ENCODE data around the gene EFNA4.
A peak's percentile ranks its signal among the peaks of the same experiment; 100 is the strongest.

The EFNA4 gene

GRCh38 chr1:155076371-155076770 is 12.8 kb downstream of the EFNA4 start:
- no CpG with 5 or more reads among the region's 1 CpG for WGBS, 2 donors (ENCODE audit: extremely low coverage in 2 of 2, insufficient read length in 2 of 2, insufficient replicate concordance in 1 of 2)
- Histone ChIP-seq H3K4ac (ENCODE audit: low read length) (no peak overlapping the region), H2AFZ (ENCODE audit: low read length) (peak overlapping the region; percentile 8), H3K36me3 (replicated peaks in 1 of 2; ENCODE audit: control insufficient read depth in 2 of 2, insufficient read depth in 2 of 2, low read length in 2 of 2) (no peaks in the 10 kb centered on the region), H4K91ac (ENCODE audit: low read depth, low read length, poor library complexity) (no peak overlapping the region), H3K27me3 (ENCODE audit: control insufficient read depth in 3 of 3, insufficient read depth in 3 of 3, low read depth in 1 of 3, low read length in 3 of 3) (peaks cover 10 to 23% (median 11%) of the 10 kb centered on the region in 3 experiments), H3K27ac (replicated peaks; ENCODE audit: low read length) (no peak overlapping the region), H3K4me3 (ENCODE audit: low read length in 2 of 2) (no peak overlapping the region), H3K18ac (ENCODE audit: low read length) (no peak overlapping the region), H3K79me1 (ENCODE audit: low read depth, low read length) (no peaks in the 10 kb centered on the region), H3K9ac (ENCODE audit: low read depth, low read length, poor library complexity) (no peak overlapping the region), H4K8ac (ENCODE audit: low read depth, low read length) (no peak overlapping the region), H2BK15ac (ENCODE audit: low read length) (no peak overlapping the region), H3K9me3 (replicated peaks in 1 of 2; ENCODE audit: control insufficient read depth in 2 of 2, insufficient read depth in 1 of 2, low read depth in 1 of 2, low read length in 2 of 2) (no peaks in the 10 kb centered on the region), H2BK12ac (ENCODE audit: low read length) (no peak overlapping the region), H3K4me2 (ENCODE audit: insufficient read depth, low read length, poor library complexity, severe bottlenecking) (no peak overlapping the region), H3K4me1 (ENCODE audit: control insufficient read depth in 2 of 2, insufficient read depth in 1 of 2, low read depth in 1 of 2, low read length in 2 of 2) (peaks cover 19 to 34% of the 10 kb centered on the region in 2 donors), H3K14ac (ENCODE audit: low read length) (no peak overlapping the region), H2BK120ac (ENCODE audit: low read depth, low read length) (no peak overlapping the region), H2AK5ac (ENCODE audit: low read depth, low read length) (no peak overlapping the region), H3K23ac (ENCODE audit: low read depth, low read length, poor library complexity) (no peak overlapping the region), H2BK5ac (ENCODE audit: low read length) (no peak overlapping the region)
- no peak for DNase-seq (ENCODE audit: low spot score)

- Histone ChIP-seq H3K27me3 (ENCODE audit: control insufficient read depth in 3 of 3, insufficient read depth in 3 of 3, low read depth in 1 of 3, low read length in 3 of 3) (peaks cover 19 to 33% (median 21%) of the 10 kb centered on the region in 3 experiments), H3K18ac (ENCODE audit: low read length) (no peak overlapping the region), H4K91ac (ENCODE audit: low read depth, low read length, poor library complexity) (no peak overlapping the region), H3K27ac (replicated peaks; ENCODE audit: low read length) (no peak overlapping the region), H4K8ac (ENCODE audit: low read depth, low read length) (no peak overlapping the region), H3K4me3 (ENCODE audit: low read length in 2 of 2) (no peak overlapping the region), H2AK5ac (ENCODE audit: low read depth, low read length) (no peak overlapping the region), H2BK15ac (ENCODE audit: low read length) (no peak overlapping the region), H3K14ac (ENCODE audit: low read length) (no peak overlapping the region), H3K9ac (ENCODE audit: low read depth, low read length, poor library complexity) (no peak overlapping the region), H3K36me3 (replicated peaks in 1 of 2; ENCODE audit: control insufficient read depth in 2 of 2, insufficient read depth in 2 of 2, low read length in 2 of 2) (no peaks in the 10 kb centered on the region), H2BK12ac (ENCODE audit: low read length) (peak overlapping the region; percentile 14), H3K4ac (ENCODE audit: low read length) (no peak overlapping the region), H3K23ac (ENCODE audit: low read depth, low read length, poor library complexity) (no peak overlapping the region), H3K4me2 (ENCODE audit: insufficient read depth, low read length, poor library complexity, severe bottlenecking) (no peak overlapping the region), H2AFZ (ENCODE audit: low read length) (no peak overlapping the region), H2BK5ac (ENCODE audit: low read length) (no peak overlapping the region), H2BK120ac (ENCODE audit: low read depth, low read length) (no peak overlapping the region), H3K9me3 (replicated peaks in 1 of 2; ENCODE audit: control insufficient read depth in 2 of 2, insufficient read depth in 1 of 2, low read depth in 1 of 2, low read length in 2 of 2) (peaks cover 0 to 2% of the 10 kb centered on the region in 2 donors), H3K79me1 (ENCODE audit: low read depth, low read length) (no peaks in the 10 kb centered on the region), H3K4me1 (ENCODE audit: control insufficient read depth in 2 of 2, insufficient read depth in 1 of 2, low read depth in 1 of 2, low read length in 2 of 2) (peaks cover 17 to 30% of the 10 kb centered on the region in 2 donors)
- WGBS, 2 donors (ENCODE audit: extremely low coverage in 2 of 2, insufficient read length in 2 of 2, insufficient replicate concordance in 1 of 2): no CpG with 5 or more reads among the region's 3 CpGs
- DNase-seq (ENCODE audit: low spot score): no peak
These were observed 13.8 kb downstream of the EFNA4 start for GRCh38 chr1:155077346-155077745.

- Histone ChIP-seq H2BK120ac (ENCODE audit: low read depth, low read length) (peak overlapping the region; percentile 5), H2BK15ac (ENCODE audit: low read length) (peak overlapping the region; percentile 17), H3K4me1 (ENCODE audit: control insufficient read depth in 2 of 2, insufficient read depth in 1 of 2, low read depth in 1 of 2, low read length in 2 of 2) (peaks cover 22 to 36% of the 10 kb centered on the region in 2 donors), H3K9ac (ENCODE audit: low read depth, low read length, poor library complexity) (peak overlapping the region; percentile 65), H3K27ac (replicated peaks; ENCODE audit: low read length) (no peak overlapping the region), H3K36me3 (replicated peaks in 1 of 2; ENCODE audit: control insufficient read depth in 2 of 2, insufficient read depth in 2 of 2, low read length in 2 of 2) (no peaks in the 10 kb centered on the region), H3K27me3 (ENCODE audit: control insufficient read depth in 3 of 3, insufficient read depth in 3 of 3, low read depth in 1 of 3, low read length in 3 of 3) (peaks cover 25 to 38% (median 26%) of the 10 kb centered on the region in 3 experiments), H4K8ac (ENCODE audit: low read depth, low read length) (no peak overlapping the region), H3K18ac (ENCODE audit: low read length) (peak overlapping the region; percentile 1), H3K14ac (ENCODE audit: low read length) (no peak overlapping the region), H2BK12ac (ENCODE audit: low read length) (peak overlapping the region; percentile 14), H3K79me1 (ENCODE audit: low read depth, low read length) (no peaks in the 10 kb centered on the region), H3K9me3 (replicated peaks in 1 of 2; ENCODE audit: control insufficient read depth in 2 of 2, insufficient read depth in 1 of 2, low read depth in 1 of 2, low read length in 2 of 2) (peaks cover 0 to 2% of the 10 kb centered on the region in 2 donors), H2BK5ac (ENCODE audit: low read length) (peak overlapping the region; percentile 56), H2AK5ac (ENCODE audit: low read depth, low read length) (peak overlapping the region; percentile 49), H2AFZ (ENCODE audit: low read length) (peak overlapping the region; percentile 80), H3K4me2 (ENCODE audit: insufficient read depth, low read length, poor library complexity, severe bottlenecking) (peak overlapping the region; percentile 98), H3K4ac (ENCODE audit: low read length) (no peak overlapping the region), H4K91ac (ENCODE audit: low read depth, low read length, poor library complexity) (no peak overlapping the region), H3K23ac (ENCODE audit: low read depth, low read length, poor library complexity) (no peak overlapping the region), H3K4me3 (ENCODE audit: low read length in 2 of 2) (peak overlapping the region in 1 of 2 donors; percentile 9)
- DNase-seq (ENCODE audit: low spot score): no peak
- no CpG with 5 or more reads among the region's 4 CpGs for WGBS, 2 donors (ENCODE audit: extremely low coverage in 2 of 2, insufficient read length in 2 of 2, insufficient replicate concordance in 1 of 2)
These were observed 14.4 kb downstream of the EFNA4 start for GRCh38 chr1:155077758-155078445.

DNA sequence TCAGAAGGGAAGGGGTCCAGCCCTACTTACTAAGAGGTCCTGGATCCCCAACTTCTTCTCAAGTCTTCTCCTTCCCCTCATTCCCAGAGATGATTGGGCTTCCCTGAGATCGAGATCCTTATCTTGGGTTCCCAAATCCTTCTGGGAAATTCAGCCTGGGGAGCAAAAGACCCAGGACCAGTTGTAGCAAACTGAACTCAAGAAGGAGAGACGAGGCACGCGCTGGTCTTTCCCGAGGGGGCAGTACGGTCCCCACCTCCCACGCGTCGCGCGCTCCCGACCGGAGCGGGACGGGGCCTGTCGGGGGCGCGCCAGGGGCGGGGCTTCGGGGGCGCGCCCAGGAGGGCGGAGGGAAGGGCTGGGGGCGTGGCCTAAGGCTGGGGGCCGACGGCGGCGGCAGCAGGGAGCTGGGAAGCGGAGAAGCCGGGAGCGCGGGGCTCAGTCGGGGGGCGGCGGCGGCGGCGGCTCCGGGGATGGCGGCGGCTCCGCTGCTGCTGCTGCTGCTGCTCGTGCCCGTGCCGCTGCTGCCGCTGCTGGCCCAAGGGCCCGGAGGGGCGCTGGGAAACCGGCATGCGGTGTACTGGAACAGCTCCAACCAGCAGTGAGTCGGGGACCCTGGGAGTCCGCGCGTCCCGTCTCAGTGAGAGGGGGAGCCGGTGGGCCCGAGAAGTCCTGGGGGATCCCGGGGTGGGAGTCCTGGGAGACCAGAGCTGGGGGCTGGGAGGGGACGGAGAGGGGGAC is 15.1 kb downstream of the EFNA4 start, which contains the start of gene EFNA3:
Gene EFNA3, plus strand, starts transcription at position 369 of the 741 bp plus-strand sequence. Its CDS starts 105 bp downstream, at position 474.
- Histone ChIP-seq H2BK15ac (ENCODE audit: low read length) (peak within 1 kb of the TSS; percentile 88), H3K9me3 (replicated peaks in 1 of 2; ENCODE audit: control insufficient read depth in 2 of 2, insufficient read depth in 1 of 2, low read depth in 1 of 2, low read length in 2 of 2) (peaks cover 0 to 2% of the 10 kb centered on the region in 2 donors), H2BK12ac (ENCODE audit: low read length) (peak within 1 kb of the TSS; percentile 69), H3K9ac (ENCODE audit: low read depth, low read length, poor library complexity) (peak within 1 kb of the TSS; percentile 93), H3K18ac (ENCODE audit: low read length) (peak within 1 kb of the TSS; percentile 98), H3K4me1 (ENCODE audit: control insufficient read depth in 2 of 2, insufficient read depth in 1 of 2, low read depth in 1 of 2, low read length in 2 of 2) (peaks cover 24 to 42% of the 10 kb centered on the region in 2 donors), H3K4me2 (ENCODE audit: insufficient read depth, low read length, poor library complexity, severe bottlenecking) (peak within 1 kb of the TSS; percentile 98), H3K14ac (ENCODE audit: low read length) (peak within 1 kb of the TSS; percentile 28), H3K79me1 (ENCODE audit: low read depth, low read length) (no peaks in the 10 kb centered on the region), H4K8ac (ENCODE audit: low read depth, low read length) (no peak within 1 kb of the TSS), H2AK5ac (ENCODE audit: low read depth, low read length) (peak within 1 kb of the TSS; percentile 86), H2AFZ (ENCODE audit: low read length) (peak within 1 kb of the TSS; percentile 80), H3K27ac (replicated peaks; ENCODE audit: low read length) (no peak within 1 kb of the TSS), H3K4me3 (ENCODE audit: low read length in 2 of 2) (peak within 1 kb of the TSS; percentile 74 to 88), H3K27me3 (ENCODE audit: control insufficient read depth in 3 of 3, insufficient read depth in 3 of 3, low read depth in 1 of 3, low read length in 3 of 3) (peaks cover 30 to 46% (median 32%) of the 10 kb centered on the region in 3 experiments), H4K91ac (ENCODE audit: low read depth, low read length, poor library complexity) (no peak within 1 kb of the TSS), H2BK5ac (ENCODE audit: low read length) (peak within 1 kb of the TSS; percentile 56), H3K23ac (ENCODE audit: low read depth, low read length, poor library complexity) (peak within 1 kb of the TSS; percentile 90), H2BK120ac (ENCODE audit: low read depth, low read length) (peak within 1 kb of the TSS; percentile 23), H3K36me3 (replicated peaks in 1 of 2; ENCODE audit: control insufficient read depth in 2 of 2, insufficient read depth in 2 of 2, low read length in 2 of 2) (no peaks in the 10 kb centered on the region), H3K4ac (ENCODE audit: low read length) (no peak within 1 kb of the TSS)
- DNase-seq (ENCODE audit: low spot score): peak; percentile 78
- no CpG with 5 or more reads among the region's 59 CpGs for WGBS, 2 donors (ENCODE audit: extremely low coverage in 2 of 2, insufficient read length in 2 of 2, insufficient replicate concordance in 1 of 2)
